Panc1 (cell line): ENCODE data around the gene DSCAM. TPM values are rescaled to one million over a fixed set of nuclear protein-coding genes. Genes with fewer than 3 reads are reported as not detected.

Source experiments
- ATAC-seq: fragments of 200-7000 bp; cut with Tn5 transposase; 2 replicates; pipeline ENCODE4 v1.9.1; 2020; ENCODE audit warnings: mild to moderate bottlenecking, moderate library complexity
- BruUV-seq: library from RNA; stranded (reverse); fragments of 400-500 nt; replicated peaks from 2 replicates; lab custom pipeline; 2021; lab: Mats Ljungman, UMichigan
- CTCF ChIA-PET: fragments of 300-600 bp; sonication (Branson Sonifier 250); formaldehyde crosslinking; loops from one replicate; lab custom pipeline; 2022; ENCODE audit warnings: antibody characterized with exemption; lab: Charles Lee
- POLR2A ChIA-PET: fragments of 300-600 bp; sonication (Branson Sonifier 250); formaldehyde crosslinking; loops from one replicate; lab custom pipeline; 2022; ENCODE audit warnings: antibody characterized with exemption; lab: Charles Lee
- DNase-seq: peaks from one replicate; pipeline ENCODE4 v3.0.0-alpha.2; 2010; ENCODE audit warnings: low read depth, low spot score
- H3K27ac ChIP-seq: 2 replicates; pipeline ENCODE4 v1.5.1; 2011; ENCODE audit warnings: mild to moderate bottlenecking, low read length, inconsistent platforms
- H3K27me3 ChIP-seq: fragments of 200-500 bp; sonication (Bioruptor generic); 2 replicates; pipeline ENCODE4 v1.6.0; 2014; ENCODE audit warnings: low read length, inconsistent platforms; ENCODE audit not compliant: control insufficient read depth, insufficient read depth
- H3K36me3 ChIP-seq: fragments of 200-500 bp; sonication (Bioruptor generic); 2 replicates; pipeline ENCODE4 v1.5.1; 2014; ENCODE audit warnings: inconsistent platforms, mild to moderate bottlenecking, low read length, moderate library complexity; ENCODE audit not compliant: control insufficient read depth, insufficient read depth
- H3K4me1 ChIP-seq: 2 replicates; pipeline ENCODE4 v1.5.1; 2011; ENCODE audit warnings: inconsistent platforms, mild to moderate bottlenecking, low read length, moderate library complexity; ENCODE audit not compliant: control insufficient read depth, insufficient read depth
- H3K4me3 ChIP-seq, 2 experiments: 2 replicates each; pipeline ENCODE4 v1.5.1; 2011 to 2012; ENCODE audit warnings: low read depth in 2 of 2, low read length in 2 of 2, mild to moderate bottlenecking in 2 of 2, inconsistent platforms in 1 of 2, moderate library complexity in 1 of 2
- H3K9me3 ChIP-seq: fragments of 200-500 bp; sonication (Bioruptor generic); 2 replicates; pipeline ENCODE4 v1.5.1; 2014; ENCODE audit warnings: low read depth, mild to moderate bottlenecking, inconsistent platforms, low read length, moderate library complexity; ENCODE audit not compliant: control insufficient read depth, insufficient read depth
- POLR2AphosphoS5 ChIP-seq: IDR thresholded peaks from 2 replicates; pipeline ENCODE4 v1.6.1; 2012; ENCODE audit warnings: mild to moderate bottlenecking, low read depth, low read length, moderate library complexity
- SIN3A ChIP-seq: IDR thresholded peaks from 2 replicates; pipeline ENCODE4 v1.6.1; 2012; ENCODE audit warnings: low read depth, mild to moderate bottlenecking, low read length, moderate library complexity, borderline replicate concordance; ENCODE audit not compliant: insufficient read depth
- TCF7L2 ChIP-seq: IDR thresholded peaks from 2 replicates; pipeline ENCODE4 v1.6.1; 2011; ENCODE audit warnings: mild to moderate bottlenecking, low read depth, low read length, inconsistent platforms
- in situ Hi-C: cut with HindIII; loops from 2 replicates; pipeline ENCODE4 v1.10.0; 2016; ENCODE audit warnings: low sequenced_read_pairs, low pct_unique_long_range_greater_than_20kb
- intact Hi-C: fragments of 100-400 bp; cut with micrococcal nuclease; formaldehyde crosslinking; loops from one replicate; pipeline ENCODE4 v1.10.0; 2022; ENCODE audit not compliant: unreplicated experiment
- total RNA-seq: library from RNA; stranded (reverse); gene quantifications from one replicate; pipeline ENCODE4 v1.2.1, GENCODE V29; 2021; ENCODE audit not compliant: unreplicated experiment
- TF ChIP-seq, protein P1 (sequence below), 2 experiments: IDR thresholded peaks; 2 replicates each; pipeline ENCODE4 v1.6.1; 2011 to 2012; ENCODE audit warnings: low read depth in 2 of 2, control low read depth in 1 of 2, low read length in 1 of 2, mild to moderate bottlenecking in 1 of 2, moderate library complexity in 1 of 2; ENCODE audit not compliant: insufficient read depth in 1 of 2
- TF ChIP-seq, protein P2 (sequence below): fragments of 450-650 bp; IDR thresholded peaks from 2 replicates; pipeline ENCODE4 v1.5.1; 2017; ENCODE audit warnings: mild to moderate bottlenecking

DSCAM gene
- total RNA-seq, 1 experiment from 2014 or later: not detected

DNA sequence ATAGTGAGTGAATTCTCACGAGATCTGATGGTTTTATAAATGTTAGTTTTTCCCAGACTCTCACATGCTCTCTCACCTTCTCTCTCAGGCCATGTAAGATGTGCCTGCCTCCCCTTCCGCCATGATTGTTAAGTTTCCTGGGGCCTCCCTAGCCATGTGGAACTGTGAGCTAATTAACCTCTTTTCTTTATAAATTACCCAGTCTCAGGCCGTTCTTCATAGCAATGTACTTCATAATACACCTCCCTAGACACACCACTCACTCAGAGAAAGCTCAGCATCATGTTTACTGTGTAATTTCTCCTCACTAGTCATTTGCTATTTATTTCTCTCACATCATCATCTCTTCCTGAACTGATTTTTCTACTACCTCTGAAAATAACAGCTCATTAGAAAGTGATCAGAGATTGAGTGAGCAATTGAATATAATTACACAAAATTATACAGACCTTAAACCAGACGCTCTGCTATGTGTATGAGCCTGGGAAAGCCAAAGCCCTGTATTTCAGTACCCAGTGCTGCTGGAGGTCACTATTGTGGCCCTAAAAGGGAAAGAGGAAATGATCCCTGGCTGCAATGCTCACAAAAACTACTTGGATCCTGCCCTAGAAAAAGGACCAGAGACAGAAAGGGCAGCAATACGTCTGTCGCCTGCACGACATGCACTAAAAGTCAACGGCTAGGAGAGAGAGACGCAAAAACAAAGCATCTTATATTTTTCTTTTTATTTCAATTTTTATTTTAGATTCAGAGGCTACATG lies 284.5 kb downstream of the DSCAM start:
- Histone ChIP-seq H3K9me3 (no peaks in the 10 kb centered on the region), H3K36me3 (no peaks in the 10 kb centered on the region), H3K27ac (no peak overlapping the region), H3K4me3 (no peak overlapping the region), H3K4me1 (no peaks in the 10 kb centered on the region), H3K27me3 (no peaks in the 10 kb centered on the region)
- ATAC-seq: no peak
- intact Hi-C loops: no loop called here
- POLR2A ChIA-PET: no interaction called here
- TF ChIP-seq POLR2AphosphoS5 (no peak), TCF7L2 (no peak), SIN3A (no peak)
- TF ChIP-seq, protein P1, sequence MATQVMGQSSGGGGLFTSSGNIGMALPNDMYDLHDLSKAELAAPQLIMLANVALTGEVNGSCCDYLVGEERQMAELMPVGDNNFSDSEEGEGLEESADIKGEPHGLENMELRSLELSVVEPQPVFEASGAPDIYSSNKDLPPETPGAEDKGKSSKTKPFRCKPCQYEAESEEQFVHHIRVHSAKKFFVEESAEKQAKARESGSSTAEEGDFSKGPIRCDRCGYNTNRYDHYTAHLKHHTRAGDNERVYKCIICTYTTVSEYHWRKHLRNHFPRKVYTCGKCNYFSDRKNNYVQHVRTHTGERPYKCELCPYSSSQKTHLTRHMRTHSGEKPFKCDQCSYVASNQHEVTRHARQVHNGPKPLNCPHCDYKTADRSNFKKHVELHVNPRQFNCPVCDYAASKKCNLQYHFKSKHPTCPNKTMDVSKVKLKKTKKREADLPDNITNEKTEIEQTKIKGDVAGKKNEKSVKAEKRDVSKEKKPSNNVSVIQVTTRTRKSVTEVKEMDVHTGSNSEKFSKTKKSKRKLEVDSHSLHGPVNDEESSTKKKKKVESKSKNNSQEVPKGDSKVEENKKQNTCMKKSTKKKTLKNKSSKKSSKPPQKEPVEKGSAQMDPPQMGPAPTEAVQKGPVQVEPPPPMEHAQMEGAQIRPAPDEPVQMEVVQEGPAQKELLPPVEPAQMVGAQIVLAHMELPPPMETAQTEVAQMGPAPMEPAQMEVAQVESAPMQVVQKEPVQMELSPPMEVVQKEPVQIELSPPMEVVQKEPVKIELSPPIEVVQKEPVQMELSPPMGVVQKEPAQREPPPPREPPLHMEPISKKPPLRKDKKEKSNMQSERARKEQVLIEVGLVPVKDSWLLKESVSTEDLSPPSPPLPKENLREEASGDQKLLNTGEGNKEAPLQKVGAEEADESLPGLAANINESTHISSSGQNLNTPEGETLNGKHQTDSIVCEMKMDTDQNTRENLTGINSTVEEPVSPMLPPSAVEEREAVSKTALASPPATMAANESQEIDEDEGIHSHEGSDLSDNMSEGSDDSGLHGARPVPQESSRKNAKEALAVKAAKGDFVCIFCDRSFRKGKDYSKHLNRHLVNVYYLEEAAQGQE (IDR thresholded peaks at IDR 0.05; ENCODE audit: insufficient read depth in 1 of 2, low read depth in 2 of 2, low read length in 1 of 2): no peak
- TF ChIP-seq, protein P2, sequence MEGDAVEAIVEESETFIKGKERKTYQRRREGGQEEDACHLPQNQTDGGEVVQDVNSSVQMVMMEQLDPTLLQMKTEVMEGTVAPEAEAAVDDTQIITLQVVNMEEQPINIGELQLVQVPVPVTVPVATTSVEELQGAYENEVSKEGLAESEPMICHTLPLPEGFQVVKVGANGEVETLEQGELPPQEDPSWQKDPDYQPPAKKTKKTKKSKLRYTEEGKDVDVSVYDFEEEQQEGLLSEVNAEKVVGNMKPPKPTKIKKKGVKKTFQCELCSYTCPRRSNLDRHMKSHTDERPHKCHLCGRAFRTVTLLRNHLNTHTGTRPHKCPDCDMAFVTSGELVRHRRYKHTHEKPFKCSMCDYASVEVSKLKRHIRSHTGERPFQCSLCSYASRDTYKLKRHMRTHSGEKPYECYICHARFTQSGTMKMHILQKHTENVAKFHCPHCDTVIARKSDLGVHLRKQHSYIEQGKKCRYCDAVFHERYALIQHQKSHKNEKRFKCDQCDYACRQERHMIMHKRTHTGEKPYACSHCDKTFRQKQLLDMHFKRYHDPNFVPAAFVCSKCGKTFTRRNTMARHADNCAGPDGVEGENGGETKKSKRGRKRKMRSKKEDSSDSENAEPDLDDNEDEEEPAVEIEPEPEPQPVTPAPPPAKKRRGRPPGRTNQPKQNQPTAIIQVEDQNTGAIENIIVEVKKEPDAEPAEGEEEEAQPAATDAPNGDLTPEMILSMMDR: no peak
- no TSS peak for BruUV-seq
- in situ Hi-C loops: no loop called here
- no peak for DNase-seq
- CTCF ChIA-PET: no interaction called here

DNA sequence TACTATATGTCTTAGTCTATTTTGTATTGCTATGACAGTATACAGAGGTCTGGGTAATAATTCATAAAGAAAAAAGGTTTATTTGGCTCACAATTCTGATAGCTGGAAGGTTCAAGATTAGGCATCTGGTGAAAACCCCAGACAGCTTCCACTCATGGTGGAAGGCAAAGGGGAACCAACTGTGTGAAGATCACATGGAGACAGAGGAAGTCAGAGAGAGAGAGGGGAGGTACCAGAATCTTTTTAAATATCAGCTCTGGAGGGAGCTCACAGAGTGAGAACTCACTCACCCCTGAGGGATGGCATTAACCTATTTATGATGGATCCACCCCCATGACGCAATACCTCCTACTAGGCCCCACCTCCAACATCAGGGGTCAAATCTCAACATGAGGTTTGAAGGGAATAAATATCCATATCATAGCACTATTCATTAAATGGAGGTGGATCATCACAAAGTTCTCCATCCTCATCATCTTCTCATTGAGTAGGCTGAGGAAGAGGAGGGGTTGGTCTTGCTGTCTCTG lies 290.5 kb downstream of the DSCAM start:
- CTCF ChIA-PET: no interaction called here
- TF ChIP-seq, protein P2: no peak
- TF ChIP-seq SIN3A: no peak
- no peak for TF ChIP-seq TCF7L2
- TF ChIP-seq, protein P1 (IDR thresholded peaks at IDR 0.05; ENCODE audit: insufficient read depth in 1 of 2, low read depth in 2 of 2, low read length in 1 of 2): no peak
- no peak for TF ChIP-seq POLR2AphosphoS5
- no peaks in the 10 kb centered on the region for H3K36me3 ChIP-seq
- no TSS peak for BruUV-seq
- H3K27ac ChIP-seq: no peak overlapping the region
- H3K27me3 ChIP-seq: no peaks in the 10 kb centered on the region
- intact Hi-C loops (no loop called here), in situ Hi-C loops (no loop called here)
- H3K4me3 ChIP-seq: no peak overlapping the region
- POLR2A ChIA-PET: no interaction called here
- DNase-seq (no peak), ATAC-seq (no peak)
- no peaks in the 10 kb centered on the region for H3K4me1 ChIP-seq
- no peaks in the 10 kb centered on the region for H3K9me3 ChIP-seq
